Measurements from ENCODE around the gene NRXN3.

DNA sequence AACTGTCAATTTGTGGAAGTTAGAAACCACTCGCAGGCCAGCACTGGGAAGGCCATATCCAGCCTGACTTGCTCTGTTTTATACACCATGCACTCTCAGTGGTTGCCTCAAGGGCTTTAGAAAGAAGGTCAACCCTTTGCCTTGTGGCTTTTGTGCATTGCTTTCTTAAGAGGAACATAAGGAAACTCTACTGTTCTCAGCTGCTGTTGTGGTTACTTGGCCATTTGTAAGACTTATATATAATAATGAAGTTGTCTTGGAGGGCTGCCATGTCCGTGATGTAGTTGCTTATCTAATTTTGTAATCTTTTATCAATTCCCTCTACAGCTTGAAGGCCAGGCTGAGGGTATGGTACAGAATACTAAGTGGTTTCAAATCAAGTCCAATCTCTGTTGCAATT is 1403.3 kb downstream of the NRXN3 start:
- TF ChIP-seq CTCF (IDR thresholded peaks at IDR 0.05) (no peak), POLR2AphosphoS5 (IDR thresholded peaks at IDR 0.05) (no peak)

Data from stomach (tissue), 4 donors.